ENCODE results near the gene CENPH.
"Not testable (repeated sequence)": the region's sequence is repeated elsewhere in the genome, so short reads cannot be mapped to it uniquely, and the experiment has no call there.

The CENPH gene

DNA sequence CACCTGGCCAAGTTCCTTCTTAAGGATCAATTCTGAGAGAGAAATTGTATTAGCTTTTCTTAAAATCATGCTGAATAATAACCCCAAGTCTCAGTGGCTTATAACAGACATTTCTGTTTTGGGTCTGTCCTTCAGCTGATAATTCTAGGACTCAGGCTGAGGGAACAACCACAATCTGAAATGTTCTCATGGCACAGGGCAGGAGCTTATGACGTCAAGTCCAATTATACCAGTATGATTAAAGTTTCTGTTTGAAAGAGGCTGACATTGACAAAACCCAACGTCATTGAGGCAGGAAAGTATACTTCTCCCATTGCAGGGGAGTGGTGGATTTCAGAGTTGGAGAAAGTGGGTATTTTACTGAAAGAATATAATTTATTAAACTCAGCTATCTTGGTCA, 21.8 kb downstream of the CENPH start:
- no peak for DNase-seq

DNA sequence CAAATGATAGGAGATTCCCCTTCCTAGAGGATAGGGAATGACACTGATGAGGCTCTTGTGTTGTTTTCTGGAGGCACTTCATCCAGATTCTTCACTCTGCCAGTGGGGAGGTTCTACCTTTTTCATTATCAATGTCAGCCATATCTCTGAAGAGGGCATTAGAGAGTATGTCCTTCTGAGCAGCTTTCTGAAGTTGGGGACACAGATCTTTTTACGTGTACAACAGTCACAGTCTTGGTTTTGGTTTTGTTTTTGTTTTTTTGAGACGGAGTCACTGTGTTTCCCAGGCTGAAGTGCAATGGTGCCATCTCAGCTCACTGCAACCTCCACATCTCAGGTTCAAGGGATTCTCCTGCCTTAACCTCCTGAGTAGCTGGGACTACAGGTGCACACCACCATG, 22.6 kb downstream of the CENPH start:
- no peak for DNase-seq

GRCh38 chr5:69213513-69214215, 24.3 kb downstream of the CENPH start:
- no peak for DNase-seq

DNA sequence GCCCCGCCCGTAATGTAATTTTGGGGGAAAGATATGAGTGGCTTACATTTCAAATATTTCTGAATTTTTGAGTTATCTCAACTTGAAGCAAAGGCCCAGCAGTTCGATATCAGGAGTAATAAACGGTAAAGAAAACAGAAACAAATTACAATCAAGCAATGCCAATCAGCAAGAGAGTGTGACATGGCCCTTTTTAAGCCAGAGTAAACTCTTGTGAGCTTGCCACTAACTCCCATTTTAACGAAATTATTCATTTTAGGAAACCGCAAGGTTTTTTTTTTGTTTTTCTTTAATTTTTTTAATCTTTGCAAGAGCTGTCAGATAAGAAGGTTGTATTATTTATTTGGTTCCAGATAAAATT, 27.7 kb downstream of the CENPH start:
- no peak for DNase-seq

DNA sequence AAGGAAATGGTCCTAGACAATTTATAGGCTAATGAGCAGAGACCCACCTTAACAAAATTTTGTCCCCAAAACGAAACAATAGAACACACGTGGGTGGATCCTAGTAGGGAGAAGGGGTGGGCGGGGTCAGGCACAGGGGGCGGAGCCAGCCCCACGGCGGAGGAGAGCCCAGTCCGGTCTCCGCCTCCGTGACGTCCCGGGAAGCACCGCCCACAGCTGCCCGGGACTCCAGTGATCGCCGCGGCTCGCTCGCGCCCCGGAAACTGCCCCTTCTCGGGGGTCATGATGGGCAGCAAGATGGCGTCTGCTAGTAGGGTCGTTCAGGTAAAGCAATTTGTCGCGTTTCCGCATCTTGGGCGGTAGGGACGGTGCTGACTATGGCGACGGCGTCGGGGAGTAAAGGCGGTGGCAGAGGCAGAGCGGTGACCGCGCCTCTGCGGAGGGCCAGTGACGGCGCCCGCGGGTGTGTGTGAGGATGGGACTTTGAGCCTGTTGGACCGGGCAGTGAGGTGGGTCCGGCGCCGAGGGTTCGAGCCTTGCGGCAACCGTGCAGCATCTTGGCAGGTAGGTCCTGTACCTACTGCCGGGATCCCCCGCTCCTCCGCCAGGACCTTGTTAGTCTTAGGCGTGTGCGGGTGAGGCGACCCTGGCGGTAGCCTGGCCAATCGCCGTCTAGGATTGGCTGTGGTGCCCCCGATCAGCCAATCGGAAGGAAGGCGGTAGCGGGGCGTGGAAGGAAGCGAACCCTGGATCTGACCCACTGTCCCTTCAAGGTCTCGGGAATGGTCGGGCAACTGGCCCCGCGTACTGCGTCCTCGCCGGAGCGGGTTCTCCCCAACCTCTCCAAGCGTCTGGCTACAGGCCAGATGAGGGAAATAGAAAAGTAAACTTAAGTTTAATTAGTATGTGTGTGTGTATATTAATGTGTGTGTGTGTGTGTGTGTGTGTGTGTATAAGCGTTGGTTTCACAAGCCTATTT, 28.5 kb downstream of the CENPH start:
- DNase-seq: peak; percentile 97

DNA sequence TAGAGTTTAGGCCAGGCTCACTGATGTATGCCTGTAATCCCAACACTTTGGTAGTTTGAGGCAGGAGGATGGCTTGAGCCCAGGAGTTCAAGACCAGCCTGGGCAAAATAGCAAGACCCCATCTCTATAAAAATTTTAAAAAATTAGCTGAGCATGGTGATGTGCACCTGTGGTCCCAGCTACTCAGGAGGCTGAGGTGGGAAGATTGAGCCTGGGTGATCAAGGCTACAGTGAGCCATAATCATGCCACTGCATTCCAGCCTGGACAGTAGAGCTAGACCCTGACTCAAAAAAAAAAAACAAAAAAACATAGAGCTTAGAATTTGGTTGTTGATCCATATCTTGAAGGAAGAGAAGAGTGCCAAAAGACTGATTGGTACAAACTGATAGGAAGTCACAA, 30.6 kb downstream of the CENPH start:
- no peak for DNase-seq

- DNase-seq: not testable (repeated sequence)
Measured at GRCh38 chr5:69220371-69220770, 31.0 kb downstream of the CENPH start.

- DNase-seq: not testable (repeated sequence)
Measured at GRCh38 chr5:69220833-69221232, 31.4 kb downstream of the CENPH start.

DNA sequence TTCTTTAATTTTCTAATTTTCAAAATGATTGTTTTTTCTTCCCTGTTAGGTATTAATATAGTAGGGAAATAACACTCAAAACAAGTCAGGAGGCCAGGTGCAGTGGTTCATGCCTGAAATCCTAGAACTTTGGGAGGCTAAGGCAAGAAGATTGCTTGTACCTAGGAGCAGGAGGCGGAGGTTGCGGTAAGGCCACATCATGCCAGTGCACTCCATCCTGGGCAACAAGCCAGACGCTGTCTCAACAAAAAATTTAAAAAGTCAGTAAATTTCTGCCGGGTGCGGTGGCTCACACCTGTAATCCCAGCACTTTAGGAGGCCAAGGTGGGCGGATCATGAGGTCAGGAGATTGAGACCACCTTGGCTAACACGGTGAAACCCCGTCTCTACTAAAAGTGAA, 35.1 kb downstream of the CENPH start:
- DNase-seq: no peak

- DNase-seq: no peak
Measured at GRCh38 chr5:69225860-69226259, 36.5 kb downstream of the CENPH start.

DNA sequence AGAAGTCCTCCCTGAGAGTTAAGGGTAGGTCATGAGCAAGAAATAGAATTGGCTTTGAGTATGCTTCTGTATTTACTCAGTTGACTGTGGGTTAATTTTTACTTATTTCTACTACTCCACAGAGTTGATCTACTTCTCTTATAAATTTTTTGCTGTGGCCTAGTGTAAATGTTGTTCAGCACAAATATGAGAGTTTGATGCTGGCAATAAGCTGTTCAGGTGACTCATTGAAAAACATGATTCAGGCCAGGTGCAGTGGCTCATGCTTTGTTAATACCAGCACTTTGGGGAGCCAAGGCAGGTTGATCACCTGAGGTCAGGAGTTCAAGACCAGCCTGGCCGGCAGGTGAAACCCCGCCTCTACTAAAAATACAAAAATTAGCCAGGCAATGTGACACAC, 40.8 kb downstream of the CENPH start:
- no peak for DNase-seq

DNA sequence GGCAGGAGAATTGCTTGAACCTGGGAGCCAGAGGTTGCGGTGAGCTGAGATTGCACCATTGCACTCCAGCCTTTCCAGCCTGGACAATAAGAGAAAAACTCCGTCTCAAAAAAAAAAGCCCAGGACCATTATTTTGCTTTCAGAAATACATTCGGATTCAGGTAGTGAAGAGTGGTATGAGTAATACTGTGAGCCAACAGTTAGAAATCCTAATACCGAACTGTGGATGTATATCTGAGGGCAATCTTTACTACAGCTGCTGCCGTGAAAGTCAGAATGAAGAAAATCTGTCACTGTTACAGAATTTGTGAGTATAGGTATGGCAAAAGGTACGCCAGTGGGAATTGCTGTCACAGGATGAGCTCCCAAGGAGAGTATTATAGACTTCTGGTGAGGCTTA, 41.9 kb downstream of the CENPH start:
- DNase-seq: no peak

DNA sequence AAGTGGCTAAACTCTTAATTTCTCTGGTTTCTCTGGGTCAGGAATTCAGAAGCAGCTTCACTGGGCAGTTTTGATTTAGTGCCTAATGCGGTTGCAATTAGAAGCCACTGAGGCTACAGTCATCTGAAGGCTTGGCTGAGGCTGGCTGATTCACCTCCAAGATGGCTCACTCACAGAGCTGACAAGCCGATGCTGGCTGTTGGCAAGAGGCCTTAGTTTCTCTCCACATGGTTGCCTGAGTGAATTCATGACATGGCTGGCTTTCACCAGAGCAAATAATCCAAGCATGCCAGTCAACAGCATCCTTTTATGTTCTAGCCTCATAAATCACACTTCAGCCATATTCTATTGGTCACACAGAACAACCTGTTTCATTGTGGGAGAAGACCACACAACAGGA, 42.5 kb downstream of the CENPH start:
- no peak for DNase-seq

DNA sequence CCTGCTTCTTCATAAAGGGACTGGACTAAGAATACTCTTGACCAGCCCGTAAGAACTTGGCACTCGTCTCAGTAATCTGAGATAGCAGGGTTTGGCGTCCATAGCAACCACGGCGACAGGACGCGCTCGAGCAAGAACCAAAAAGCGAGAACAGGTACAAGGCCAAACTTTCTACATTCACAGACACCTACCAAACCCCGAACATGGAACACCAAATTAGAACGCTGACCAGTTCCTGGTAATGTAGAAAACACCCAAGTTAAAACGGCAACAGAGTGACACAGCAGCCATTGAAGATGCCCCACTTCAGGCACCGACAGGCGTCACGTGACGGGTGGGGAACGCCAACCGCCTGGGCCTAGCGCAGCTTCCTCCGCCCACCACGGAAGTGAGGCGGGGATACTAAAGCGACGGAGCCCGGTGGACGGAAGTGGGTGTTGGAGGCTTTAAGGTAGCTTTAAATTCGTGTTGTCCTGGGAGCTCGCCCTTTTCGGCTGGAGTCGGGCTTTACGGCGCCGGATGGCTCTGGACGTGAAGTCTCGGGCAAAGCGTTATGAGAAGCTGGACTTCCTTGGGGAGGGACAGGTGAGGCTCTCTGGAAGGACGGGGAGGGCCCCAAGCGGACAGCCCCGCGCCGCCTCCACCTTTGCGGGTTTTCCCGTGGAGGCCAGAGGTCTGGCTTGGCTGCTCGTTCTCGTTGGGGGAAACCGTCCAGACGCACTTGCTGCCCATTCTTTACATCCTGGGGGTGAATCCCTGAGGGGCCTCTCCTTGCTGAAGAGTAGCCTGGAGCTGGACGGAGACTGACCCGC, 45.3 kb downstream of the CENPH start, which contains the start of gene CDK7:
TSS of gene CDK7 (plus strand) at position 430 of the 812 bp plus-strand sequence. CDS start at position 520, 90 bp downstream.
- DNase-seq: peak; percentile 96

DNA sequence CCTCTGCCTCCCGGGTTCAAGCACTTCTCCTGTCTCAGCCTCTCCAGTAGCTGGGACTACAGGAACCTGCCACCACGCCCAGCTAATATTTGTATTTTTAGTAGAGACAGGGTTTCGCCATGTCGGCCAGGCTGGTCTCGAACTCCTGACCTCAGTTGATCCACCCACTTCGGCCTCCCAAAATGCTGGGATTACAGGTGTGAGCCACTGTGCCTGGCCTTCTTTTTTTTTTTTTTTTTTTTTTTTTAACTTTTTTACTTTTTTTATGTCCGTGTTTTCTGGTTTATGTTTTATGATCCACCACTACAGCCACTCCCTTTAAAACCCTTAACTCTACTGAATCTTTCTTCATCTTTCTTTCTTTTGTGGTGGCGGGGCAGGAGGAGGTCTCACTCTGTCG, 47.4 kb downstream of the CENPH start:
- DNase-seq: not testable (repeated sequence)

DNA sequence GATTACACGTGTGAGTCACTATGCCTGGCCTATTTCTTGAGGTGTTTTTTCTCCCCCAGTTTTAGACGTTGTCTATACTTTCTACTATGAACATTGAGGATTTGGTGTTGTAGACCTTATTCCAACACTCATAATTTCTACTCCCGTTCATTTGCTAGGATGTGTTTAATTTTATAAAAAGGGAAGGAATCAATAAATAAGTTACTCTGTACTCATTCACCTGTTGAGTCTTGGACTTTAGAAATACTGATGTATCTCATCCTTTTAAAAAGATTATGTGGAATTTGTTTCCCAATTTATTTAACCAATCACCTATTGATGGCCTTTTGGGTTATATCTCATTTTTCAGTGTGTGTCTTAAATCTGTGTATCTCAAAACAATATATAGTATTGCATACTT, 48.5 kb downstream of the CENPH start:
- no peak for DNase-seq

DNA sequence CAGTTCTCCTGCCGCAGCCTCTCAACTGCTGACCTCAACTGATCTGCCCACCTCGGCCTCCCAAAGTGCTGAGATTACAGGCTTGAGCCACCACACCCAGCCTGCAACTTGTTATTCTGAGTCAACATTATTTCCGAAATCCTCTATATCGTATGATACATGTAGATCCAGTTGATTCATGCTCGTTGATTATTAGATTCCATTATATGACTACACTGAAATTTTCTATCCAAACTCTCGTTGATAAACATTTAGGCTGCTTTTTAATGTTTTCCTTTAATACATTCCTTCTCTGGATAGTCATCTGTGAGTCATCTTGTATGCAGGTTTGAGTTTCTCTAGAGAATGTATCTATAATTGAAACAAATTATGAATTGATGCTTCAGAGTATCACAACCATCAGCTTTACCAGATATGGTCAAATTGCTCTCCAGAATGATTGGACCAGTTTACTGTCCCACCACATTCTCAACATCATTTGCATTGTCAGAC, 49.4 kb downstream of the CENPH start:
- no peak for DNase-seq

- DNase-seq: no peak
Measured at GRCh38 chr5:69242215-69242927, 53.0 kb downstream of the CENPH start.

DNA sequence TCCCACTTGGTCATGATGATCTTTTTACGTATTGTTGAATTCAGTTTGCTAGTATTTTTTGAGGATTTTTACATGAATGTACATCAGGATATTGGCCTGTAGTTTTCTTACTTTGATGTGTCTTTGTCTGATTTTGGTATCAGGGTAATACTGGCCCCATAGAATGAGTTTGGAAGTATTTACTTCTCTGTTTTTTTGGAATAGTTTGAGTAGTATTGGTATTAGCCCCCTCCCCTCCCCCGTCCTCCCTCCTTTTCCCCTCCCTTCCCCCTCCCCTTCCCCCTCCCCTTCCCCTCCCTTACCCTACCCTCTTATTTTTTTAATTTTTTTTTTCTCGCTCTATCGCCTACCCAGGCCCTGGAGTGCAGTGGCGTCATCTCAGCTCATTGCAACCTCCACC, 55.6 kb downstream of the CENPH start:
- DNase-seq: no peak

DNA sequence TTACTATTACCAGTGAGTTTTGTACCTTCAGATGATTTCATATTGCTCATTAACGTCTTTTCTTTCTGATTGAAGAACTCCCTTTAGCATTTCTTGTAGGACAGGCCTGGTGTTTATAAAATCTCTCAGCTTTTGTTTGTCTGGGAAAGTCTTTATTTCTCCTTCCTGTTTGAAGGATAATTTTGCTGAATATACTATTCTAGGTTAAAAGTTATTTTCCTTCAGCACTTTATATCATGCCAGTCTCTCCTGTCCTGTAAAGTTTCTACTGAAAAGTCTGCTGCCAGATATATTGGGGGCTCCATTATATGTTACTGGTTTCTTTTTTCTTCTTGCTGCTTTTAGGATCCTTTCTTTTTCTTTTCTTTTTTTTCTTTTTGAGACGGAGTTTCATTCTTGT, 58.6 kb downstream of the CENPH start:
- no peak for DNase-seq

- no peak for DNase-seq
Measured at GRCh38 chr5:69250593-69250992, 61.2 kb downstream of the CENPH start.

DNA sequence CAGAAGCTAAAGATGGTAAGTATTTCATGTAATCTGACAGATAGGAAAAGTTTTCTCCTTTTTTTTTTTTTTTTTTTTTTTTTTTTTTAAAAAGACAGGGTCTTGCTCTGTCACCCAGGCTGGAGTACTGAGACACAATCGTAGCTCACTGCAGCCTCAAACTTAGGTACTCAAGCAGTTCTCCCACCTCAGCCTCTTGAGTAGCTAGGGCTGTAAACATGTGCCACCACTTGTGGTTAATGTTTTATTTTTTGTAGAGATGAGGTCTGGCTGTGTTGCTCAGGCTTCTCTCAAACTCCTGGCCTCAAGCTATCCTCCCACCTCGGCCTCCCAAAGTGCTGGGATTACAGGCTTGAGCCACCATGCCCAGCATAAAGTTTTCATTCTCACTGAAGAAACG, 63.1 kb downstream of the CENPH start:
- no peak for DNase-seq

Measured in eye (tissue), 1 donor.